Neuronal stem cell (in vitro differentiated cells): Measurements from ENCODE around the gene ABCB7.
"Not testable (repeated sequence)": the region's sequence is repeated elsewhere in the genome, so short reads cannot be mapped to it uniquely, and the experiment has no call there.

Experiments
- DNase-seq: peaks from one replicate; pipeline ENCODE4 v3.0.0-alpha.2; 2013; ENCODE audit warnings: low spot score
- H2AFZ ChIP-seq: one replicate; pipeline ENCODE4 v1.6.1; 2013; ENCODE audit warnings: mild to moderate bottlenecking, low read length, inconsistent platforms
- H2AK5ac ChIP-seq: 2 replicates; pipeline ENCODE4 v1.6.1; 2013; ENCODE audit warnings: low read depth, mild to moderate bottlenecking, inconsistent platforms, low read length, moderate library complexity, mixed read lengths
- H2BK120ac ChIP-seq: 2 replicates; pipeline ENCODE4 v1.6.1; 2013; ENCODE audit warnings: low read depth, mild to moderate bottlenecking, inconsistent platforms, low read length, moderate library complexity, mixed read lengths
- H2BK12ac ChIP-seq: one replicate; pipeline ENCODE4 v1.6.1; 2013; ENCODE audit warnings: low read length, inconsistent platforms
- H2BK15ac ChIP-seq: 2 replicates; pipeline ENCODE4 v1.6.1; 2013; ENCODE audit warnings: mild to moderate bottlenecking, low read length, inconsistent platforms, mixed read lengths
- H2BK5ac ChIP-seq: one replicate; pipeline ENCODE4 v1.6.1; 2013; ENCODE audit warnings: inconsistent platforms, mild to moderate bottlenecking, low read length, moderate library complexity
- H3K14ac ChIP-seq: one replicate; pipeline ENCODE4 v1.6.1; 2013; ENCODE audit warnings: low read length, inconsistent platforms
- H3K18ac ChIP-seq: 2 replicates; pipeline ENCODE4 v1.6.1; 2013; ENCODE audit warnings: low read length, inconsistent platforms
- H3K23ac ChIP-seq: 2 replicates; pipeline ENCODE4 v1.6.1; 2013; ENCODE audit warnings: low read depth, mild to moderate bottlenecking, mixed read lengths, low read length, inconsistent platforms; ENCODE audit not compliant: poor library complexity
- H3K27ac ChIP-seq: replicated peaks from 3 replicates; pipeline ENCODE4 v1.5.1; 2013; ENCODE audit warnings: low read length, inconsistent platforms
- H3K27me3 ChIP-seq, 3 experiments: 2 replicates each; pipeline ENCODE4 v1.6.1; 2013; ENCODE audit warnings: low read length in 3 of 3, mild to moderate bottlenecking in 2 of 3, inconsistent platforms in 1 of 3, low read depth in 1 of 3, mixed read lengths in 1 of 3, moderate library complexity in 1 of 3; ENCODE audit not compliant: control insufficient read depth in 3 of 3, insufficient read depth in 3 of 3
- H3K36me3 ChIP-seq, 2 donors: replicated peaks in 1 of 2; 2 replicates each; pipeline ENCODE4 v1.6.1; 2013; ENCODE audit warnings: low read length in 2 of 2; ENCODE audit not compliant: control insufficient read depth in 2 of 2, insufficient read depth in 2 of 2
- H3K4ac ChIP-seq: 2 replicates; pipeline ENCODE4 v1.6.1; 2013; ENCODE audit warnings: inconsistent platforms, mild to moderate bottlenecking, low read length, moderate library complexity
- H3K4me1 ChIP-seq, 2 donors: 1 replicate in 1 of 2; 2 replicates in 1 of 2; pipeline ENCODE4 v1.6.1; 2013; ENCODE audit warnings: low read length in 2 of 2, low read depth in 1 of 2; ENCODE audit not compliant: control insufficient read depth in 2 of 2, insufficient read depth in 1 of 2
- H3K4me2 ChIP-seq: one replicate; pipeline ENCODE4 v1.6.1; 2013; ENCODE audit warnings: mild to moderate bottlenecking, low read length, inconsistent platforms; ENCODE audit not compliant: insufficient read depth, poor library complexity, severe bottlenecking
- H3K4me3 ChIP-seq, 2 donors: 2 replicates each; pipeline ENCODE4 v1.5.1; 2013; ENCODE audit warnings: low read length in 2 of 2, mild to moderate bottlenecking in 2 of 2, inconsistent platforms in 1 of 2, moderate library complexity in 1 of 2
- H3K79me1 ChIP-seq: one replicate; pipeline ENCODE4 v1.6.1; 2013; ENCODE audit warnings: low read depth, mild to moderate bottlenecking, inconsistent platforms, low read length, moderate library complexity
- H3K9ac ChIP-seq: one replicate; pipeline ENCODE4 v1.6.1; 2013; ENCODE audit warnings: mild to moderate bottlenecking, low read depth, low read length, inconsistent platforms; ENCODE audit not compliant: poor library complexity
- H3K9me3 ChIP-seq, 2 donors: replicated peaks in 1 of 2; 2 replicates each; pipeline versions ENCODE3 to v1.6.1; 2013; ENCODE audit warnings: low read length in 2 of 2, mild to moderate bottlenecking in 2 of 2, inconsistent platforms in 1 of 2, low read depth in 1 of 2, mixed read lengths in 1 of 2, moderate library complexity in 1 of 2; ENCODE audit not compliant: control insufficient read depth in 2 of 2, insufficient read depth in 1 of 2
- H4K8ac ChIP-seq: one replicate; pipeline ENCODE4 v1.6.1; 2013; ENCODE audit warnings: low read depth, mild to moderate bottlenecking, inconsistent platforms, low read length, moderate library complexity
- H4K91ac ChIP-seq: one replicate; pipeline ENCODE4 v1.6.1; 2013; ENCODE audit warnings: low read length, low read depth, mild to moderate bottlenecking, inconsistent platforms; ENCODE audit not compliant: poor library complexity
- WGBS, 2 donors: extraction: QIAGEN DNeasy Blood & Tissue Kit; methylation state at CpG; one replicate each; pipeline ENCODE4 v1.1.7; 2013; ENCODE audit warnings: missing lambda C conversion rate in 2 of 2, mixed read lengths in 1 of 2; ENCODE audit not compliant: insufficient read length in 2 of 2, insufficient replicate concordance in 1 of 2; ENCODE audit errors: extremely low coverage in 2 of 2; 5-methylcytosine and 5-hydroxymethylcytosine counted together

Gene ABCB7

GRCh38 chrX:75172257-75172890 lies 16.3 kb upstream of the ABCB7 start:
- not testable (repeated sequence) for H2BK120ac ChIP-seq, H3K4me1 ChIP-seq, H2AK5ac ChIP-seq, H3K18ac ChIP-seq, H3K27me3 ChIP-seq, H2BK5ac ChIP-seq, H3K4me2 ChIP-seq, H3K4me3 ChIP-seq, H3K23ac ChIP-seq, H3K9ac ChIP-seq, H3K9me3 ChIP-seq, H4K91ac ChIP-seq, H3K36me3 ChIP-seq, H3K27ac ChIP-seq, H2BK12ac ChIP-seq, H3K79me1 ChIP-seq, H2AFZ ChIP-seq, H2BK15ac ChIP-seq, H4K8ac ChIP-seq, DNase-seq, H3K14ac ChIP-seq, H3K4ac ChIP-seq
- no CpG with 5 or more reads among the region's 16 CpGs for WGBS, 2 donors

GRCh38 chrX:75158054-75158453 lies 2.0 kb upstream of the ABCB7 start:
- H2BK5ac ChIP-seq = no peak overlapping the region

GRCh38 chrX:75156531-75156945 lies 455 bp upstream of the ABCB7 start:
- Histone ChIP-seq H3K4me3 (peak overlapping the region in 1 of 2 donors; percentile 73), H2BK5ac (no peak overlapping the region), H3K18ac (no peak overlapping the region), H3K79me1 (no peaks in the 10 kb centered on the region), H4K8ac (no peak overlapping the region), H3K9ac (no peak overlapping the region), H3K4ac (no peak overlapping the region), H3K27me3 (no peaks in the 10 kb centered on the region), H3K23ac (no peak overlapping the region), H2BK15ac (no peak overlapping the region), H3K14ac (no peak overlapping the region), H3K36me3 (peaks cover 0 to 2% of the 10 kb centered on the region in 2 donors), H3K27ac (no peak overlapping the region), H3K9me3 (no peaks in the 10 kb centered on the region), H2AFZ (peak overlapping the region; percentile 90), H4K91ac (no peak overlapping the region), H2BK12ac (no peak overlapping the region), H2AK5ac (no peak overlapping the region), H2BK120ac (no peak overlapping the region), H3K4me1 (no peaks in the 10 kb centered on the region), H3K4me2 (peak overlapping the region; percentile 25)
- no CpG with 5 or more reads among the region's 7 CpGs for WGBS, 2 donors
- DNase-seq = no peak

More at GRCh38 chrX:75158054-75158453, 2.0 kb upstream of the ABCB7 start:
- no peak overlapping the region for H4K91ac ChIP-seq
- H3K9ac ChIP-seq = no peak overlapping the region
- H2AFZ ChIP-seq = no peak overlapping the region
- H3K9me3 ChIP-seq = no peaks in the 10 kb centered on the region
- H2AK5ac ChIP-seq = no peak overlapping the region
- no CpG with 5 or more reads among the region's 3 CpGs for WGBS, 2 donors
- no peak overlapping the region for H4K8ac ChIP-seq
- no peaks in the 10 kb centered on the region for H3K79me1 ChIP-seq
- H3K23ac ChIP-seq = no peak overlapping the region
- peaks cover 0 to 2% of the 10 kb centered on the region in 2 donors for H3K36me3 ChIP-seq
- no peaks in the 10 kb centered on the region for H3K27me3 ChIP-seq
- no peak overlapping the region for H2BK120ac ChIP-seq
- no peak overlapping the region for H3K14ac ChIP-seq
- no peak overlapping the region for H3K27ac ChIP-seq
- no peak overlapping the region for H2BK12ac ChIP-seq
- H3K4ac ChIP-seq = no peak overlapping the region
- H3K4me3 ChIP-seq = no peak overlapping the region
- H3K4me1 ChIP-seq = no peaks in the 10 kb centered on the region
- no peak overlapping the region for H3K18ac ChIP-seq
- H2BK15ac ChIP-seq = no peak overlapping the region
- no peak overlapping the region for H3K4me2 ChIP-seq
- DNase-seq = no peak

- no peak overlapping the region for H3K14ac ChIP-seq
- no peaks in the 10 kb centered on the region for H3K4me1 ChIP-seq
- H3K9me3 ChIP-seq = no peaks in the 10 kb centered on the region
- no peak overlapping the region for H4K8ac ChIP-seq
- no peak overlapping the region for H3K9ac ChIP-seq
- peaks cover 0 to 2% of the 10 kb centered on the region in 2 donors for H3K36me3 ChIP-seq
- H3K23ac ChIP-seq = no peak overlapping the region
- H3K27ac ChIP-seq = no peak overlapping the region
- H3K4me2 ChIP-seq = no peak overlapping the region
- no peak overlapping the region for H2BK5ac ChIP-seq
- no peak overlapping the region for H2BK120ac ChIP-seq
- no peaks in the 10 kb centered on the region for H3K79me1 ChIP-seq
- H3K4me3 ChIP-seq = peak overlapping the region; percentile 73 to 94
- H2BK12ac ChIP-seq = no peak overlapping the region
- no peaks in the 10 kb centered on the region for H3K27me3 ChIP-seq
- no peak overlapping the region for H4K91ac ChIP-seq
- no peak overlapping the region for H2BK15ac ChIP-seq
- no peak for DNase-seq
- no peak overlapping the region for H2AK5ac ChIP-seq
- H3K4ac ChIP-seq = no peak overlapping the region
- no peak overlapping the region for H3K18ac ChIP-seq
- H2AFZ ChIP-seq = peak overlapping the region; percentile 90
- no CpG with 5 or more reads among the region's 6 CpGs for WGBS, 2 donors
Observed at GRCh38 chrX:75155447-75155826, 646 bp downstream of the ABCB7 start.
